HEK293T (cell line): Measurements from ENCODE around the gene SH3GL3.

Experiments used
- BHLHE40 ChIP-seq: fragments of 450-650 bp; IDR thresholded peaks from 2 replicates; pipeline ENCODE4 v1.6.1; 2016; ENCODE audit warnings: mild to moderate bottlenecking, moderate library complexity, borderline replicate concordance
- CTBP1 ChIP-seq: fragments of 450-650 bp; IDR thresholded peaks from 2 replicates; pipeline ENCODE4 v1.6.1; 2016; ENCODE audit warnings: borderline replicate concordance
- SP1 ChIP-seq: fragments of 450-650 bp; IDR thresholded peaks from 2 replicates; pipeline ENCODE4 v1.6.1; 2017

DNA sequence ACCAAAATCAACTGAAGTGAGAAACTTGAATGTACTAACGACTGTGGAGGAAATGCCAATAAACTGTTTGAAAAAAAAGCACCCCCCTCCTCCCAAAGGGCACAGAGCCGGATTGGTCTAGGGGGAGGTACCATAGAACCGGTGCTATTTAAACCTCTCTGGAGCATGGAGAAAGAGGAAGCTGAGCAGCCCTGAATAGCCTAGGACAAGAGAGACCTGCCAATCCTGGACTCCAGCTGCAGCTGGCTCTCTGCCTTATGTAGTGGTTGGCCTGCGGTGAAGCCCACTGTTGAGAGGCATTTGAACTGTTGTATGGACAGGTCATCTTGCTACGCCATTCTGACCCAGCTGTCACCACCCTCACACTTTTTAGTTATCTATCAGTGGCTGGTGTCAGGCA lies 1.5 kb upstream of the SH3GL3 start:
- TF ChIP-seq CTBP1 (no peak), BHLHE40 (no peak), SP1 (no peak)
